HG03175 (cell line): ENCODE data around the gene S100P.
"Not testable (repeated sequence)": the region's sequence is repeated elsewhere in the genome, so short reads cannot be mapped to it uniquely, and the experiment has no call there.

Experiments
- ATAC-seq: cut with Tn5 transposase; IDR thresholded peaks from one replicate; pipeline ENCODE4 v1.9.1; 2021; ENCODE audit warnings: mild to moderate bottlenecking, moderate library complexity; ENCODE audit not compliant: unreplicated experiment

The S100P gene

DNA sequence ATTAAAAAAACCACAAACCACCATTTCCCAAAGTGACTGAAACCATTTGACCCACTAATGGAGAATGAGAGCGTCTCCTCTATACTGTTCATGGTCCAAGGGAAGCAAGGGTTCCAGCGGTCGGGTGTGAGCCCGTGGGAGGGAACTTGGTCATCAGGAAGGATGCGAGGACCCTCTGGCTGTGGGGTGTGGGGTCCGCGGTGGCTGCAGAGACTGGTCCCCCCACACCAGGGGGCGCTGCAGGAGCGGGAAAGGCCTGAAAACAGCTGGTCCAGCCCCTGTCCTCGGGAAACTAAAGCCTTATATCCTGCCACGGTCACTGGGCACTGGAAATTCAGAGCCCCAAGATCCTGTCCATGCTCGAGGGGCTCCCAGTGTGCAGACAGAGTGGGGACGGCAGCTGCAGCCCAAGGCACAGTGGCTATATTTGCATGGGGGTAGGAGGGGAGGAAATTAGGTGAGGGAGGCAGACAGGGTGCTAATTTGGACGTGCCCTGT lies 26.6 kb downstream of the S100P start:
- ATAC-seq, result no peak

DNA sequence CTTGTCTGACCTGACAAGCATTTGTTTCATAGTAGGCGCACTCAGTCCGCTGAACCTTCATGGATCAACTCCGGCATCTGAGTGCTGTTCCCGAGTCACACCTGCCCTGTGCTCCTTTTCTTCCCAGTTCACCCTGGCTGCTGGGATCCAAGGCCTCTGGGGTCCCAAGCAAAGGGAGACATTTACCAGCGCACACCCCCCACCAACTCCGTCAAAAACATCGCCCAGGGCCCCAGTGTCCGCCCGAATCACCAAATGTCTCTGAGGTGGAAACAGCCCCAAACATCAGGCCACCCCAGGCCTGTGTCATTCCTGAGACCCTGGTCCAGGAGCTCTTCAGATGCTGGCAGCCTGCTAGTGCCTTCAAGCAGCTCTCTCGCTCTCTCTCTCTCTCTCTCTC lies 27.4 kb downstream of the S100P start:
- ATAC-seq, result no peak

DNA sequence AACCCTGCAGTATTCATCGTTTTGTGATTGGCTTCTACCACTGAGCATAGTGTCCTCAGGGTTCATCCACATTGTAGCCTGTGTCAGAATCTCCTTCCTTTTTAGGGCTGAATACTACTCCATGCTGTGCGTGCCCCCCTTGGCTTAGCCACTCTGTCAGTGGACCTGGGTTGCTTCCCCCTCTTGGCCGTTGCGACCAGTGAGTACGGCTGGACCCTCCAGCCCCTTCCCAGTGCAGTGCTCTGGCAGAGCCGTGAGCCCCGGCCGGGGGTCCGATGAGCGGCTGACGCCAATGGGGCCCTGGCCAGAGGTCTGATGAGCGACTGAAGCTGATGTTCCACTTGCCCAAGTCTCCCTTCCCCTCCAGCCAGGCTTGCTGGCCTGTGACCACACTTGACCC lies 29.2 kb downstream of the S100P start:
- no peak for ATAC-seq

DNA sequence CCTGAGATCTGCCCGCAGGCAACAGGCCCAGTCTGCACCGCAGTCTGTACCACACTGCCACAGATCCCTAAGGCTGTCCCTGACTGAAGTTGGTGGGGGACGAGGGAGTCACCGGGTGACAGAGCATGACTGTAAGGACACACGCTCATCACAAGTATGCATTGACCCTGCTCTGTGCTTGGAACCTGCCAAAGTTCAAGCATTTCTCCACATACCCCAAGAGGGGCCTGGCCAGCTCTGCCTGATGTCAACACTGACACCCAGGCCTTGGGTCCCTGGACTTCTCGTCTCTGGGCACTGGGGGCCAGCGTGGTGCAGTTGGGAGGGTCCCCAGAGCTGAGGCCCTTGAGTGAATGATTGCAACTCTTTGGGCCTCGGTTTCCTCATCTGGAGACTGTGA lies 30.2 kb downstream of the S100P start:
- ATAC-seq, result no peak

DNA sequence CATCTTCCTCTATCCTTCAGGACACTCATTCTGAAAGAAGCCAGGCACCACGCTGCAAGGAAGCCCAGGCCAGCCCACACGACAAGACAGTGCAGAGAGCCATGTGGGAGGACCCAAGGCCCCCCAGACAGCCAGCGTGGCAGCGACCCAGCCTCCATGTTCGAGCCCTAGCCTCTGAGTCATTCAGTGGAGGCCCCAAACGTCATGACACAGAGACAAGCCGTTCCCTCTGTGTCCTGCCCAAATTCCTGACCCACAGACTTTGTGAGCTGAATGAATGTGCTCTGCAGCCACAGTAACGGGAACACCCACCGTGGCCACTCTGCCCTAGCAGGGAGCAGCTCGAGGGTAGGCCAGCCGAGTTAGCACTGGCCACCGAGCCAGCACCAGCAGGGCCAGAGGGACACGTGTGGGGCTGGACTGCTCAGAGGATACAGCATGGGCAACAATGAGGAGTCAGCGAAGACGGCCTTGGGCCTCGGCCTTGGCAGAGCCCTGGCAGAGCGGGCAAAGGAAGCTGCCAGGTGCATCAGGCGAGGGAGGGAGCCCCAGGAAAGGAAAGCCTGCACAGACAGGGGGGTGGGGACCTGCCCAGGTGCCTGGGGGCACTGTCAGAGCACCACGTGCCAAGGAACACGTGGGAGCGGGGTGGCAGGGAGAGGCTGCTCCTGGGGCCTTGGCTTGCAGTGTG lies 30.9 kb downstream of the S100P start:
- ATAC-seq, result no peak

DNA sequence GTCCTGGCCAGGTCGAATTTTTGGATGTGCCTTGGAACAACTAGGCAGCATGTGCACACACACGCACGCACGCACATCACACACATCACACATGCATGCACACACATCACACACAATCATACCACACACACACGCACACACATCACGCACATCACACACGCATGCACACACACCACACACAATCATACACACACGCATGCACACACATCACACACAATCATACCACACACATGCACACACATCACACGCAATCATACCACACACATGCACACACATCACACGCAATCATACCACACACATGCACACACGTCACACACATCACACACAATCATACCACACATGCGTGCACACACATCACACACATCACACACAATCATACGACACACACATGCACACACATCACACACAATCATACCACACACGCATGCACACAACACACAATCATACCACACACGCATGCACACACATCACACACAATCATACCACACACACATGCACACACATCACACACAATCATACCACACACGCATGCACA lies 31.8 kb downstream of the S100P start:
- not testable (repeated sequence) for ATAC-seq

DNA sequence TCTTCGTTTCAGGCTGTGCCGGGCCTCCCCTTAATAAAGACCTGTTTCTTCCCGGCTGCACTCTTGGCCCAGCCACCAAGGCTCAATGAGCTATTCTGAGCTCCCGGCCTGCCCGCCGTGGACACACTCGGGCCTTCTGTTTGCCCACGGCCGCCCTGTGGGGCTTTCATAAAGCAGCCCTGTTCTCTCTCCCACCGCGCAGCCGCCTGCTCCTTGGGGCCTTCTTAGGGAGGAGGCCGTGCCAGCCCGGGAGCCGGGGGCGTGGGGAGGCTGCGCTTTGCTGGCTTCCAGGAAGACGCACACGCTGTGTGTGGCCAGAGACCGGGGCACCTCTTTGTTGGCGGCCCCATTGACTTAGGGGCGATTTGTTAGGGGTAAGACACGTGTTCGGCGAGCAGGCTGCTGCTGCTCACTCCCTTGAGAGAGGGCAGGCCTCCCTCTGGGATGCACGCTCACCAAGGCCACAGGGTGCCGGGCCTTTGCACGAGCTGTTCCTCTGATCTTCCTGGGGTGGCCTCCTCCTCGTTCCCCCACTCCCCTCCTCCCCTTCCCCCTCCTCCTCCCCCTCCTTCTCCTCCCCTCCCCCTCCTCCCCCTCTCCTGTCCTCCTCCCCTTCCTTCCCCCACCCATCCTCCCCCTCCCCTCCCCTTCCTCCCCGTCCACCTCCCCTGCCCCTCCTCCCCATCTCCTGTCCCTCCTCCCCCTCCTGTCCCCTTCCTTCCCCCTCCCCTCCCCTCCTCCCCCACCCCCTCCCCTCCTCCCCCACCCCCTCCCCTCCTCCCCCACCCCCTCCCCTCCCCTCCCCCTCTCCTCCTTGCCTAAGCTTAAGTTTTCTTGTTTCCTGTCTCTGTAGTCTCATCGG lies 33.6 kb downstream of the S100P start:
- ATAC-seq, result no peak

DNA sequence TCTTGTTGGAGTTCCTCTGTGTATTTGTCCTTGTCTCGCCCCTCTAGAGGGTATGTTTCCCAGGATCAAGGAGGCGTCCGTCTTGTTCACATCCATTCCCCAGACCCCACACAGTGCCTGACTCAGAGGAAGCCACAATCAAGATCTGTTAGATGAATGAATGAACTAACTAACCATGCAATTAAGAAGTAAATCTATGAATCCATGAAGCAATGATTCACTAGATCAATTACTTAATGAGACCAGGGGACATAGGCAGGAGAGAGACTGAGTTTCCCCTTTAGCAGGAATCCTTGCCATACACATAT lies 34.2 kb downstream of the S100P start:
- no peak for ATAC-seq

DNA sequence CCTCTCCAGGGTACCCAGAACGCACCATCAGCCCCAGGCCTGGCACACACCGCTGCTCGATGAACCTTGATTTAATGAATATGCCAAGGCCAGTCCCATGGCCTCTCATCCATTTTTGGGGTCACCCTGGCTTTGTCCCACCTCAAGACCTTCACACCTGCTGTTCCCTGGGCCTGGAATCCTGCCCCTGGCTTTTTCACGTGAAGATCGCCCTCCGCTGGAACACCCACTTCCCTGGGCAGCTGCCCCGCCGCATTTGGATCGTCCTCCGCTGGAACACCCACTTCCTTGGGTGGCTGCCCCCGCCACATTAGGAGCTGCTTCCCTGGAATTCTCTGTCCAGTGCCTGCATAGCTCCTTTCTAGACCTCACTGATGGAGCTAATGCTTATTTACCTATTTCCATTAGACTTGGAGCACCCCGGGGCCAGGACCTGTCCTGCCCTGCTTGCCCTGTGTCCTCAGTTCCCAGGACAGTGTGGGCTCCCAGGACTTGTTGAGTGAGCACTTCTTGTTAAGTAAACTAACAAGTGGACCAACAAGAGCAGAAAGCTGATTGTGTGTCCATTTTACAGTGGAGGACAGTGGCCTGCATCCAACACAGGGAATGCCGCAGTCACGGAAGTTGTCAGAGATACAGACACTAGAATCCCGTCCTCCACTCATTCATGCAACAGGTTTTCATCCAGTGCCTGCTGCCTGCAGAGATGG lies 34.8 kb downstream of the S100P start:
- ATAC-seq, result no peak

DNA sequence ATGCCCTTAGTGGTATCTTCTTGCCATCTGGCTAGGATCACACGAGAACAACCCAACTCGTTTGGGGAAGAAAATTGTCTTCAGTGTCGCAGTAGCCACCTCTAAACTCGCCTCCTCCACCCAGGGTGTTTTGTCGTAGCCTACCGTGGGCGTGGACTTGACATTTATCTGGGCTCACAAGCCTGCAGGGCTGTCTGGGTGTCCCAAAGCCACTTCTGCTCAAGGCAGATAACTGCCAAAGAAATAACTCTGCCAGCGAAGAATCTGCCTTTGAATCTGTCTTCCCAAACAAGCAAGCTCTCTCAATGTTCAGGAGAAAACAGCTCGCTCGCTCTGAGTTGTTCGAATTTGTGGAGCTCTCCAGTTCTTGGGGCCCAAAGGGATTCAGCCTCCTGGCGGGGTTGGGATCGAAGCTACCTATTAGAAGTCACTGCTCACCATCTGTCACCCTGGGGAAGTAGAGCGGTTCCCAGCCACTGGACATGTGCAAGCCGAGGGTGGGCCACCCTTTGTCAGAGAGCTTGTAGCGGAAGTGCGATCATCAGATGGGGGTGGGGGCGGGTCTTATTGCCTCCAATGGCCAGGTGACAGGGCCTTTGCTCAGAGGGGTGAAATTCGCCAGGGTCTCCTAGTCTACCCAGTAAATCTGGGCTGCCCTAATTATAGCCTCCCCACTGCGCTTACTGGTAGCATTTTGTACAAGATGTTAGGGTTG lies 37.1 kb downstream of the S100P start:
- ATAC-seq, result no peak

DNA sequence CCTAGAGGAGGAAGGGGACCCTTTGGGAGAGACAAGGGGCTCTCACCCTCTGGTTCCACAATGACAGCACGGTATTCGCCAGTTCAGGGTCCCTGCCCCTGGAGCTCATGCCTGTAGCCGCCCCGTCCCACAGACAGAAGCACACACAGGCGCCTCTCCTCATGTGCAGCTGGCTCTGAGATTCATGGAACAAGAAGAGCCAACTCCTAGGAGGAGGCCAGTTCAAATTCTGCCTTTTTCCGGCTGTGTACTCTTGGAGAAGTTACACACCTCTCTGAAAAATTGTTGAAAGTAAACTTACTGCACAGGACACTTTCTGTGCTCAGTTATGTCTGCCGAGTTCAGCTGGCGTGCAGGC lies 37.6 kb downstream of the S100P start:
- ATAC-seq, result no peak

DNA sequence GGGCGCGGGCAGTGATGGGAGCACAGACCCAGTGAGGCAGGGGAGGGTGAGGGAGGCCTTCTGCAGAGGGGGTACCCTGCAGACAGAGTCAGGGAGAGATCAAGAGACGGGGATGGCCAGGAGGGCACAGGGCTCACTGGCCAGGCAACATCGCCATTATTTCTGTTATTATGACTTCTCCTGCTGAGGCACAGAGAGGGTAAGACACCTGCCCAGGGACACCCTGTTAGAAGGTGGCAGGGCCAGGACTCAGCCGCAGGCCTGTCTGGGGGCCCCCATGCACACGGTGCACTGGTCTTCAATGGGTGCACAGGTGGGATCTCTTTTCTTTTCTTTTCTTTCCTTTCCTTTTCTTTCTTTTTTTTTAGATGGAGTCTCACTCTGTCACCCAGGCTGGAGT lies 38.1 kb downstream of the S100P start:
- no peak for ATAC-seq

DNA sequence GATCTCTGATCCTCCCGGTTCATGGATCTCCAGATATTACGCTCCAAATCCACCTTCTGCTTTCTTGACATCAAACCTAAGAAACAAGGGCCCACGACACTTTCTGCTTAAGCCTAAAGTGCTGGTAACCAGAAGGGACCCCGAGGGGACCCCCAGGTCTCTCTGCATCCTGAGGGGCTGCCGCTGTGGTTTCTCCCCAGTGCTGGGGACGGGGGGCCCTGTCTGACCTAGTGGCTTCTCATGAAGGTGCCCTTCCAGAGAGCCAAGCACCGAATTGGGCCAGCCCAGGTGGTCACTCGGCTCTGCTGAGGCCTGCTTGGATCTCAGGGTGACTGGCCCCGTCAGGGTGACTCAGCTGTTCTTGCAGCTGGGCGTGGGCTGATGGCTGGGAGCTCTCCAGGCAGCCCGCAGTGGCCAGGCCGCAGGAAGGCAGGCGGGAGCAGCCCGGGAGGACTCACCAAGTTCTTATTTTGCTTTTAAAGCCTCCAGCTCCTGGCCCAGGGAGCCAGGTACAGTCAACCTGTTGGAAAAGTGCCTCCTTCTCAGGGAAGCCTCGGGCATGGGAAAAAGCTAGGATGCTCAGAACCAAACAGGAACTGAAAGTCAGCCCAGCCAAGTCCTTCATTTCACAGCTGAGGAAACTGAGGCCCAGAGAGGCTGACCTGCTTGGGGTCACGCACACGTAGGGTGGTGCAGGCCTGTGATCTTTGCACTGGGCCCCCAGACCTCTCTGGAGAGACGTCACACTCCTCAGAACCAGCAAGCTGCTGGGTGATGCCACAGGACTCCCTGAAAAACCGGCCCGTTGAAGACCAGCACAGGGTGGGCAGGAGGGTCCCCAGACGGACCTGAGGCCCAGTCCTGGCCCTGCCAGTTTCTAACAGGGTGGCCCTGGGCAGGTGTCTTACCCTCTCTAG lies 39.0 kb downstream of the S100P start:
- ATAC-seq, result no peak

DNA sequence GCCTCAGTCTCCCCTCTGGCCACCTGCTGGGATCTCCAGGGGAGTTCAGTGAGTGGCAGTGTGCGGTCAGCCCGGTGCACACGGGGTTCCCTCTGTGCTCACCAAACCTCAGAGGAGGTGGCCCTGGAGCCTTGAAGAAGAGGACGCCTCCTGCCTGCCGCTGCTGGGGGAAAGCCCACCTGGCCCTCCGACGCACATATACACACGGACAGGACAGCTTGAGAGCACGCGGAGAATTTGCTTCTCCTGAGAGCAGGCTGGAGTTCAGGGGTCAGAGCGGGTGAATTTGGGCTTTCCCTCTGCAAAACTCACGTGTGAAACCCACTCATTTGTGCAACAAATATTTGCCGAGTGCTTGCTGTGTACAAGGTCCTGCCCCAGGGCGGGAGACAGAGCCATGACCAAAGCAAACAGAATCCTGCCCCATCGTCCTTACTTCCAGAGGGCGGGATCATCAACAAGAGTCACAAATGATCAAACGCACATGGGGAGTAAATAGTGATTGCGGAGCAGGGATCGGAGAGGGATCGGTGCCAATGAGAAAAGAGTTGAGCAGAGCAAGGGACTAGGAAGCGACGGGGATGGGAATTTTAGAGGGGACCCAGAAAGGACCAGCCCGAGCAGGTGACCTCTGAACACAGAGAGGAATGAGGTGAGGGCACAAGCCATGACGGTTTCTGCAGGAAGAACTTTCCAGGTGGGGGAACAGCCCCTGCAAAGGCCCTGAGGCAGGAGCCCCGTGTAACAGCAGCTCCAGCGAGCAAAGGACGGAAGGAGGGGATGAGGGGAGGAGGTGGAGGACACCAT lies 39.9 kb downstream of the S100P start:
- no peak for ATAC-seq

DNA sequence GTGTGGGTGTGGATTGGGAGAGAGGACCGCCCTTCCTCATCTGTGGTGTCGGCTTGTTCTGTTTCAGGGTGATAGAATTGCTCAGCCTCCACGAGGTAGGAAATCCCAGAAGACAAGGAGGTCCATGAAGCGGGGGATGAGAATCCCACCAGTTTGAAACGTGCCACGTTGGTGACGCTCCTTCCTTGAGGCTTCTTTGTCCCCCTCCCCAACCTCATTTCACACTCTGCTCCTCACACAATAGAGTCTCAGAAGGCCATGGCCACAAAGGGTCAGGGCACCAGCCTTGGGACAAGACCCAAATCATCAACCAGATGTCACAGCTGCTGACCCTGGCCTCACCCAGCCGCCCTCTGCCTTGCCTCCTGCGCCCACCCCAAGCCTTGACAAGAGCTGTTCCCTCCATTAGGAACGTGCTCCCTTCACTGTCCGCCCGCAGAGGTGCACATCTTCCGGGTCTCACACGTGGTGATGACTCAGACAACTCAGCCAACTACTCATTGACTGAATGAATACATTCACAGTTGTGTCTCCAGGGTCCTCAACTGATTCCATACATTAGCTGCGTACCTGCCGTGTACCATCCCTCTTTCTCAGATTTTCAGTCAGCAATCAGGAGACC lies 40.6 kb downstream of the S100P start:
- no peak for ATAC-seq

DNA sequence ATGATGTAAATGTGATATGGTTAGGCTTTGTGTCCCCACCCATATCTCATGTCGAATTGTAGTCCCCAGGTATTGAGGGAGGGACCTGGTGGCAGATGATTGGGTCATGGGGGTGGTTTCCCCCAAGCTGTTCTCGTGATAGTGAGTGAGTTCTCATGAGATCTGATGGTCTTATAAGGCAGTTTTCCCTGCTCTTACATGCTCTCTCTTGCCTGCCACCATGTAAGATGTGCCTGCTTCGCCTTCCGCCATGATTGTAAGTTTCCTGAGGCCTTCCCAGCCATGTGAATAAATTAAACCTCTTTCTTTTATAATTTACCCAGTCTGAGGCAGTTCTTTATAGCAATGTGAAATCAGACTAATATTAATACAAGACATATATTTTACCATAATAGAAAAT lies 46.2 kb downstream of the S100P start:
- no peak for ATAC-seq

DNA sequence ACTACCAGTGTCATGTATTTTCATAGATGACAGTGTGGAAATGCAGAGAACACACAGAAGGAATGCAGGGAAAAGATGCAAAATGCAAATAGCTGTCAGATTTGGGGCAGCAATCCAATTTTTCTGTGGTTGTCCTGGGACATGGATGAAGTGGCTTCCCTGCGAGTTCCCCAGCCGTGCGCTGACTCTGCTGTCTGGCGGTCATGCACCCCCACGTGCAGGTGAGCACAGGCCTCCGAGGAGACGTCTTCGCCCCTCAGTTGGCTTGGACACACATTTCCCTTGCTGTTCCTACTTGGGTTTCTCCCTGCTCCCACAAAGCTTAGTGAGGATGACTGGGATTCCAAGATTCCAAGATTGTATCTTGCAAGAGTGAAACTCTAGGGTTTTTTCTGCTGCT lies 46.7 kb downstream of the S100P start:
- no peak for ATAC-seq

DNA sequence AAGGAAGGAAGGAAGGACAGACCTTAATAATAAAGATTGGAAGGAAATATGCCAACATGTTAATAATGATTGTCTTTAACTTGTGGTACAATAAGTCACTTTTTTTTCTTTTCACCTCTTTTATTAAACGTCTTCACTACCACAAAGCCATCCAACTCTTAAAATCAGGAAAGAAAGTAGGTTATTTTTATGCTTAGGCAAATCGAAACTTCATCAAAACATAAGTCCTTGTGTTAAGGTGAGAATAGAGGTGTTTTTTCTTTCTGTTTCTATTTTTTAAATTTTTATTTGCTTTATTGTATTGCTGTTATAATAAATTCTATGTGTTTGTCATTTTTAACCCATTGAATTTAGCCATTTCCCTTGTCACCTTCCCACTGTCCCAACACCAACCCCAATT lies 48.8 kb downstream of the S100P start:
- ATAC-seq, result no peak

DNA sequence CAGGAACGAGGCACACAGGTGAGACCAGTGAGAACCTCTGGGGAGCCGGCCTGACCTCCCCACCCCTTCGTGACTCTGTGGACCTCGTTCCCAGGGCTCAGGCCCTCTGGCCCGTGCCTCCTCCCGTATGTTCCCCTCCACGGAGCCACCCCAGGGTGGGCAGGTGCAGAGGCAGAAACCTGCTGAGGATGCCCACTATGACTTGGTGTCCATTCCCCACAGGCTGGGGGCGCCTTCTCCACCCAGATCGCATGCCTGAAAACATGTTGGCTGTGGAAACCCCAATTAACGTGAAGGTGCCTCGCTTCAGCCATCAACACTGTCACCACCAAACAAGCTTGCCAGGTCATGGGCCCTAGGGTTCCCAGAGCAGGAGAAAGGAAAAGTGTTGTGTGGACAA lies 49.3 kb downstream of the S100P start:
- ATAC-seq, result no peak
